GM18502 (cell line): Measurements from ENCODE around the gene TTC3.
"Not testable (repeated sequence)": the region's sequence is repeated elsewhere in the genome, so short reads cannot be mapped to it uniquely, and the experiment has no call there.

Experiments used
- ATAC-seq: cut with Tn5 transposase; IDR thresholded peaks from one replicate; pipeline ENCODE4 v1.9.1; 2021; ENCODE audit warnings: mild to moderate bottlenecking; ENCODE audit not compliant: unreplicated experiment, poor library complexity

TTC3 gene

DNA sequence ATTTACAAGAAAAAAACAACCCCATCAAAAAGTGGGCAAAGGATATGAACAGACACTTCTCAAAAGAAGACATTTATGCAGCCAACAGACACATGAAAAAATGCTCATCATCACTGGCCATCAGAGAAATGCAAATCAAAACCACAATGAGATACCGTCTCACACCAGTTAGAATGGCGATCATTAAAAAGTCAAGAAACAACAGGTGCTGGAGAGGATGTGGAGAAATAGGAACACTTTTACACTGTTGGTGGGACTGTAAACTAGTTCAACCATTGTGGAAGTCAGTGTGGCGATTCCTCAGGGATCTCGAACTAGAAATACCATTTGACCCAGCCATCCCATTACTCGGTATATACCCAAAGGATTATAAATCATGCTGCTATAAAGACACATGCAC is 70.3 kb downstream of the TTC3 start:
- ATAC-seq = not testable (repeated sequence)

DNA sequence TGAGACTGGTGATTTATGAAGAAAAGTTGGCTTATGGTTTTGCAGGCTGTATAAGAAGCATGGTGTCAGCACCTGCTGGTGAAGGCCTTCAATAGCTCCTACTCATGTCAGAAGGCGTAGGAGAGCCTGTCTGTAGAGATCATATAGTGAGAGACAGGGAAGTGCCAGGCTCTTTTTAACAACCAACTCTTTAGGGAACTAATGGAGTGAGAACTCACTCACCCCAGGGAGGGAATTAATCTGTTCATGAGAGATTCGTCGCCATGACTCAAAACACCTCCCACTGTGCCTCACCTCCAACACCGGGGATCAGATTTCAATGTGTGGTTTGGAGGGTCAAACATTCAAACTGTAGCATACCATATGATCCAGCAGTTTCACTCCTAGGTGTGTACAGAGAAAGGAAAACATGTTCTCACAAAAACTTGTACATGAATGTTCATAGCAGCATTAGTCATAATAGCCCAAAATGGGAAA is 72.6 kb downstream of the TTC3 start:
- no peak for ATAC-seq

DNA sequence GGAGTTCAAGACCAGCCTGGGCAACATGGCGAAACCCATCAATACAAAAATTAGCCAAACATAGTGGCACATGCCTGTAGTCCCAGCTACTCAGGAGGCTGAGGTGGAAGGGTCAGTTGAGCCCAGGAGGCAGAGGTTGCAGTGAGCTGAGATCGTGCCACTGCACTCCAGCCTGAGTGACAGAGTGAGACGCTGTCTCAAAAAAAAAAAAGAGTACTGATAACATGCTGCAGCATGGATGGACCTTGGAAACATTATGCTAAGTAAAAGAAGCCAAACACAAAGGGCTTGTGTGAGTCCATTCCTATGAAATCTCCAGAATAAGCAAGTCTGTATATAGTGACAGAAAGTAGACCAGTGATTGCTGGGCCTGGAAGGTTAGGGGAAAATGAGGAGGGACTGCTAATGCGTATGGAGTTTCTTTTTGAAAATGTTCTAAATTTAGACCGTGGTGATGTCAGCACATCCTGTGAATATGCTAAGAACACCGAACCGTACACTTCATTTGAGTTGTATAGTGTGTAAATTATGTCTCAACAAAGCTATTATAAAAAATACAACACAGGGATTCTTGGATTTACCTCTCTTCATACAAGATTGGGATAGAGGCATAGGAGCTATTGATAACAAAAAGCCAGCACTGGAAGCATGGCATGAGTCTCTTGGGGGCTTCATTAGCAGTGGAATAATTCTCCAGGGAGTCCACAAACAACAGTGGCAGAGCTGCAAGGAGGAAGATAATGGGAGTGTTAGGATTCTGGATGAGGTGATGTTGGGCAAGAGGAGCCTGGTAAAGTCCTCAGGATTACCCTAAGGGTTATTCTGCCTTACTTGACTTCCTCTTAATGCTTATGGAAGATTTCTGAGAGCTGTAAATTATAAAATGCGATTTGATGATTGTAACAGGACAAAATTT is 73.5 kb downstream of the TTC3 start:
- ATAC-seq = no peak

DNA sequence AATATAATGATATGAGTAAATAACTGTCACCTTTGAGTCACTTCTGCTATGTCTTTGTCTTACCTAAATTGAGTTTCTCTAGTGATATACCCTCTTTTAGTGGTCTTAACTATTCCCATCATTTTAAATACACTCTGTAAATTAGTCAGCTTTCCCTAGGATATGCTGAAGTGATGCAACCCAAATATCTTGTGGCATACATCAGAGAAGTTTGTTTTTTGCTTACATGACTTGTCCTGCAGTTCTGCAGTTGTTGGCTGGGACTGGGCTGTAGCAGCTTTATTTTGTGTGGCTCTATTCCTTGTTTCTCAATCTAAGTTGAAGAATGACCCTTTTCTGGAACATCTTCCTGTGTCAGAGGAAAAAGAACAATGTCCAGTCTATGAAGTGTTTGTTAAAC is 76.4 kb downstream of the TTC3 start:
- ATAC-seq = no peak

DNA sequence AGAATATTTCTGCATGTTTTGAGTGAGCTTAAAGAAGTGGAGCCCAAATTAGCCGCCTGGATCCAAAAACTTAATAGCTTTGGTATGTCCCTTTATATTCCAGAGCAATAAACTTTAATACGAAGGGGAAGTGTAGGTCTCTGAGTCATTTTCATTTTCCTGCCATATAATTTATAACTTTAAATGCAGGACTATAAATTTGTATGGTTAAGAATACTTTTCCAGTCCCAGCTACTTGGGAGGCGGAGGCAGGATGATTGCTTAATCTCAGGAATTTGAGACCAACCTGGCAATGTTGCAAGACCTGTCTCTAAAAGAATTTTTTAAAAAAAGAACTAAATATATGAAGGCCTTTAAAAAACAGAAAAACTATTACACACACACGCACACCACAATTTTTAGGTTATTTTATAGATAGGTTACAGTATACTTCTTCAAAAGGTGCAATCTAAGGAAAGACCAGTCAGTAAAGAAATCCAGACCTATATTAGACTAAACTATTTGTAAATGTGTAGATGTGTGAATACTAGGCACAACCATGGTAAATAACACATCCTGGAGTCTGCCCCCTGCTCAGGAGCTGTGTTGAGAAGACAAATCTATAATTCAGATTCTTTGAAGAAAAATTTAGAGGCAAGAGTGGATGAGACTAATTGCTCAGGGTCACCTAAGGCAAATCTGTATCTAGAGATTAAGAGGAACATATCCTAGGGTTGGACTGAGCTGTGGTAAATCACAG is 80.3 kb downstream of the TTC3 start:
- ATAC-seq = no peak

DNA sequence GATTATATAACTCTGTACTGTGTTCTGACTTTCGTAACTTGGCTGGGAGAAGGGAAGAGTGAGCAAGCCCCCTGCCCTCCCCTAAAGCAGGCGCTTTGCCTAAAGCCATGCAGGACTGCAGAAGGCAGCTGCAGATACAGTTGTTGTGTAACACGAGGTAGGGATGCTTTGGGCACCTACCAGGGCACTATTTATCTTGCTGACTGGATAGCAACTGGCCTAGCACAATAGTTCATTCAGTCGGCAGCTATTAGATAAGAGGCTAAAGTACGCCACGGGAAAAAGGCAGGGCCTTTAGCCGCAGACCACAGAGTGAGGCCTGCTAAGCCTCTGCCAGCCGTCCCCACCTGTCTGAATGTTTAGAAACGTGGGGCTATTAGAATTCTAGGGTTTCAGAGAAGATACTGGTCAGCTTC is 80.9 kb downstream of the TTC3 start:
- ATAC-seq = no peak

DNA sequence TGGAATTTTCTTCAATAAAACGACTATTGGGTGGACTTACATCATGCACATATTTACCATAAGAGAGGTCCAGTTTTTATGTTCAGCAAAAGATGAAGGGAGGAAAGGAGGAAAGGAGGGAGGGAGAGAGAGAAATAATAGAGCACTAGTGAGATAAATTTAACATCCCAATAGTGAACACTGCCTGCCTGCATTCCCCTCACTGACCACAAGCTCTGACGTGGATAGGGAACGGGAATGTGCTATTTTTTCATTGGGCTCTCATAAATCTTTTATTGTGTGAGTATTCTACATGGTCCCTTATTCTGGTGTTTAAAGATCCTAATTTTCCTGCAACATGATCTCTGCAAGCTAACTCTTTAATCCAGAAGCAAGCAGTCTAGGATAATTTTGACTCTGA is 82.1 kb downstream of the TTC3 start:
- ATAC-seq = no peak

DNA sequence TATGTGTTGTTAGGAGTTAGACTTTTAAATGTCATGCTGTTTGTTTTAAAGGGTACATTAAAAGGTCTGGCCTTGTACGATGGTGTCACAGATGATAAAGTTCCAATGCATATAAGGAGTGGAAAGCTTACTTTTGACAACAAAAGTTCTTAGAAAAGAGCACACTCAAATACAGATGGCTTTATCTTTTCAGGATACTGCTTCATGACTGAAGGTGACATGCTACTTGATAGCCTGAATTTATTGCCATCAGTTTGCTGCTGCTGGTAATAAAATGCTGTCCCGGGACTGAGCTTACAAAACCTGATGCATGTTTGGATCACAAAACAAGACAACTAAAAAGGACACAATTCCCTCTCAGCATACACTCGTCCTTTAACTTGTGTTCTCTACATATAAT is 84.9 kb downstream of the TTC3 start:
- ATAC-seq = no peak

DNA sequence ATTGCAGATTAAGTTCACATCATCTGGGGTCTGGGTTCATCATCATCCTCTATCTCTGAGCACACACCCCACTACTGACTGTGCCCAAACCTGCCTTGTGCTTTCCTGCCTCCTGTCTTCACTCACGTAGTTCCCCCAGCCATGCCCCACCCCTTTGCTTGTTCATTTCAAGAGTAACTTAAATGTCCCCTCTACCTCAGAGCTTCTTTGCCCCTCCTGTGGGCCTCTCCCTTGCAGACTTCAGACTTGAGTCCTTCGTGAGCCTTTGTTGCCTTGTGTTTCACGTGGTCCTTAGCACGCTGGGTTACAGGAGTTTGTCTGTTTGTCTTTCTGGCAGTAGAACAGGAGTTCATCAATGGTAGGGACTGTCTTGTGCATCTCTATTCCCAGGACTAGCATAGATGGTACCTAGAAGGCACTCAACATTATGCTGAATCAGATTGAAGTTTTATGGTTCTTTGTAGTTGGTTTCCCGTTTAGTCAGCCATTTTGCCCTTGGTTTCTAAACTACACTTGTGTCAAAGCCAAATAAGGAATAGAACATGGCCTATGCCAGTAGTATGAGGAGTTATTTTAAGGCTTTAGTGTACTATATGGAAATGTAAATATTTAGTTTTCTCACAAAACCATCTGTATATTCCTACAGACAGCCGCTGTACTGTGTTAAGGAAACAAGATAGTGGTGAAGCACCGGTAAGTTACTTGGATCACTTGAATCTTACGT is 86.2 kb downstream of the TTC3 start:
- ATAC-seq = peak; percentile 63

DNA sequence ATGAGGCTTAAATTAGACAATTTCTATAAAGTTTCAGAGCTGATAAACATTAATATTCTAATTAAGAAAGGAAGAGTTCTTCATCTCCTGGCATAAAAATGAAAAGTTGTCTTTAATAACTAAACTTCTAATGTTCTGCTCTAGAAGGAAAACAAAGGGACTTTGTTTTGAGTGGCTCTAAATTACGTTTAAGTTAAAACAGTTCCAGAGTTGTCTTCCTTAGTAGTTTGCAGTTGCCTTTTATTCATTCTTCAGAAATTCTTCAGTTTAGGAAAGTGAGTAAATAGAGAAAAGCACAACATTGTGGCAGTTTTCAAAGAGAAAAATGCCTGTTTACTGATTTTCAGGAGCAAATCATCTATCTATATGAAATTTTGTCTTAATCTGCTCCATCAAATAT is 86.9 kb downstream of the TTC3 start:
- no peak for ATAC-seq

DNA sequence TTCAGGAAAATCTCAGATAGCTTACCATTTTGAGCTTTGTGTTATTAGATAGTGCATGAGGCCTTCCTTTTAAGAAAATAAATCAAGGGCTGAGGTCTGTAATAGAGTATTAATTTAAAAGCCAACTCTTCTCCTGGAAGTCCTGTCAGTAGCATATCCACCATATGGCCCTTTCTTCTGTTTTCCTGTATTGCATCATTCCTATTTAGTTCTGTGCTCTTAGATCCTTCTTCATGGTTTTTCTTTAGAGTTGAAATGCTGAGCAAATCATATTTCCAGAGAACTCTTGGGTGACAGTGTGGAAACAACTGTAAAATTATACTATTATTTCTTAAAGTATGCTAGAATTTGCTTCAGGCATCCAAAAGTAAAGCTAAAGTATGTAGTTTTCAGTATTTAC is 91.7 kb downstream of the TTC3 start:
- no peak for ATAC-seq

DNA sequence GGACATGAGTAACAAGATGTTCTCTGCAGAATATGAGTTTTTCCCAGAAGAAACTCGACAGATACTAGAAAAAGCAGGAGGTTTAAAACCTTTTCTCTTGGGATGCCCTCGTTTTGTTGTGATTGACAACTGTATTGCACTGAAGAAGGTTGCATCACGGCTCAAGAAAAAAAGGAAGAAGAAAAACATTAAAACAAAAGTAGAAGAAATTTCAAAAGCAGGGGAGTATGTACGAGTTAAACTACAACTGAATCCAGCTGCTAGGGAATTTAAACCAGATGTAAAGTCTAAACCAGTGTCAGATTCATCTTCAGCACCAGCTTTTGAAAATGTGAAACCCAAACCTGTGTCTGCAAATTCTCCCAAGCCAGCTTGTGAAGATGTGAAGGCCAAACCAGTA is 92.5 kb downstream of the TTC3 start:
- no peak for ATAC-seq

DNA sequence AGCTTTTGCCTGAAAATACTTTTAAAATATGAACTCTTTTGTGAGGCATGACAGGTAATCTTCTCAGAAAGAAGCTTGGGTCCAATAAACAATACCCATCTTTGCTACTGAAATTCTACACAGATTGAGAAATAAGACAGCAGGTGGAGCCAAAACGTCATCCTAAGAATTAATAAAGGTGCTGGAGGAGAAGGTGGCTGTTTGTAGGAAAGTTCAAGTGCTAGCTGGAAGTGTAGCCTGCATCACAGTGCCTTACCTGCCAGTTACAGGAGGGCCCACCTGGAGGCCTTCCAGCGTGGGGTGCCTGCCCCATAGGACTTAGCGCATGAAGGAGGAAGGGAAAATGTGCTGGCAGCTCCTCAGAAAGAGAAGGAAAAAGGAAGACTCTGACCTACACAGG is 93.7 kb downstream of the TTC3 start:
- ATAC-seq = no peak

DNA sequence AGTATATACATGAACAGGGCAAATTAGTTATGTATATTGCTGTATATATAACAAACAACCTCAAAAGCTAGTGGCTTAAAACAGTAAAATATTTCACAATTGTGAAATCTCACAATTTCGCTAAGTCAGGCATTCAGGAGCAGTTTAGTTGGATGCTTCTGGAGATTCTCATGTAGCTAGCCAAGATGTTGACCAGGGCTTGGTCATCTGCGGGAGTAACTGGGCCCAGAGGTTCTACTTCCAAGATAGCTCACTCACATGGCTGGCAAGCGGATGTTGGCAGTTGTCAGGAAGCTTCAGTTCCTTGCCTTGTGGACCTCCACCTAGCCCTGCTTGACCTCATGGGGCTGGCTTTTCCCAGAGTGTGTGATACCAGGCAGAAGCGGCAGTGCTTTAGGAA is 95.6 kb downstream of the TTC3 start:
- ATAC-seq = no peak

DNA sequence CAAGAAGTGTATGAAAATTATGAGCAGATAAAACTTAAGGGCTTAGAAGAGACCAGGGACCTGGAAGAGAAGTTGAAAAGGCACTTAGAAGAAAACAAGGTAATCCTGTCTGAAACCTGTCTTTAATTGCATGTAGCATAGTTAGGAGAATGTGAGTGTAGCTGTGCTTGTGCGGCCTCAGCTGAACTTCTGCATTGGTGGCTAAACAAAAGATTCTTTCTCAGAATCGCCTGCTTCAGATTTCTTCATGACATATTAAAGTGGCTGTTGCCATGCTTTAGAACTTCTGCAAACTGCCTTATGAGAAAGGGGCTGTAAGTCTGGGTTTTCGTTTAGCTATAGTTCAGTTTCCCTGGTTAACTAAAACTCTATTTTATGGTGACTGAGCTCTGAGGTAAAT is 99.6 kb downstream of the TTC3 start:
- no peak for ATAC-seq

DNA sequence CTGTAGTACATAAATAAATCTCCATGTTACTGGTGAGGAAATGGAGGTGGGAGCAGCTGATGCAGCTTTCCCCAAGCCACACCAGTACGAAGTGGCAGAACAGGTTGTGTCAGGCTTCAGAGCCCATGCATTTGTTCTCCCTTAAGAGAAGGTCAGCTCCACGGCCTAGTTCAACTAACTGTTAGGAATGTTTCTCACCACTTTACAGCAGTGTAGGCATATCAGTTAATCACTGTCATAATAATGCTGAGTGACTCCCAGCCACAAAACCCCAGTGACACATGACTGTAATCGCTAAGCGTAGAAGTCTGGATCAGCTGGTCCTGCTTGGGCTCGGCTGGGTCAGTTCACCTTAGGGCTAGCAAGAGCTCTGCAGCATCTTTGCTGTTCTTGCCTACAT is 103.7 kb downstream of the TTC3 start:
- ATAC-seq = no peak

DNA sequence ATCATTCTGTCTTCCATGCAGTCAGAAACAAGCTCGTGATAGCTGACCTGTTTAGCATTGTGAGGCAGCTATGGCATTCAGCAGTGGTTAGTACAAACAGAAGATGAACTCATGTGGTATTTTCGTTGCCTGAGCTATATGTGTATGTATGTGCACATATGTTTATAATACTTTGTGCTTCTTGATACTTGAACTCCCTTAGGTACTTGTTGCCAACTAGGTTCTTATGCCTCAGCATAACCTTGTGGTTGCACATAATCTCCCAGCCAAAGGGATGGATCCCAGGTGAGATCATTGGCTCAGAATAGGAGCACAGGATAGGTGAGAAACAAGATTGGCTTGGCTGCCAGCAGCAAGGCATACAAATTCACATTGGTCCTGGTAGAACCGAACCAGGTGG is 108.0 kb downstream of the TTC3 start:
- no peak for ATAC-seq

DNA sequence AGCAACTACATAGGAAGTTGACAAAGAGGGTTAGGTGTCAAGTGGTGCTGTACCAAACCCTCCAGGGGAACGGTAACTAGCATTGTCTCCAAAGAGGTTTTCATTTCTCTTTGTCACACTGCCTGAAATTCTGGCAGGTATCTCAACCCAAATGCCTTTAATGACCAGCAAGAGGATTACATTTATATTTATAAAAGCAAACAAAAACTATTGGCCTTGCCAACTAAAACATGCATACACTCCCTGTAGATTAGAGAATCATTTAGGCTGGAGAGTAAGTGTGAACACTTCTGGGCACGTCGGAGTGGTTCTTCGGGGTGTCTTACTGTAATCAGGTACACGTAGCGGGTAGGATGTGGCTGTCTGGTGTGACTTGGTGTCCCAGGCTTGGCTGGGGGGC is 109.2 kb downstream of the TTC3 start:
- ATAC-seq = no peak

DNA sequence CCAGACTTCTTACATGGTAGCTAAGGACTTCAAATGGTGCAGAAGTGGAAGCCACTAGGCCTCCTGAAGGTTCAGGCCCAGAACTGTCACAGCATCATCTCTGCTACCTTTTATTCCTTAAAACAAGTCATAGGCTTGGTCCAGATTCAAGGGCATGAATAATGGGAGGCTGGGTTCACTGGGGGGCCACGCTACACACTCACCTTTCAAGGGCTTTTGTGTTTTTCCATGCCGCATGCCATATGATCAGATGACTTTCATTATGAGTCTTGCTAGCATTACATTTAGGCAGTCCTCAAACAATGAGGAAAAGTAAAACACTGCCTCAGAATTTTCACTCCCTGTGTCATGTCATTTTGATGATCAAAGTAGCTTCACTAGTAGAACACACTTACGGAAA is 110.7 kb downstream of the TTC3 start:
- no peak for ATAC-seq

DNA sequence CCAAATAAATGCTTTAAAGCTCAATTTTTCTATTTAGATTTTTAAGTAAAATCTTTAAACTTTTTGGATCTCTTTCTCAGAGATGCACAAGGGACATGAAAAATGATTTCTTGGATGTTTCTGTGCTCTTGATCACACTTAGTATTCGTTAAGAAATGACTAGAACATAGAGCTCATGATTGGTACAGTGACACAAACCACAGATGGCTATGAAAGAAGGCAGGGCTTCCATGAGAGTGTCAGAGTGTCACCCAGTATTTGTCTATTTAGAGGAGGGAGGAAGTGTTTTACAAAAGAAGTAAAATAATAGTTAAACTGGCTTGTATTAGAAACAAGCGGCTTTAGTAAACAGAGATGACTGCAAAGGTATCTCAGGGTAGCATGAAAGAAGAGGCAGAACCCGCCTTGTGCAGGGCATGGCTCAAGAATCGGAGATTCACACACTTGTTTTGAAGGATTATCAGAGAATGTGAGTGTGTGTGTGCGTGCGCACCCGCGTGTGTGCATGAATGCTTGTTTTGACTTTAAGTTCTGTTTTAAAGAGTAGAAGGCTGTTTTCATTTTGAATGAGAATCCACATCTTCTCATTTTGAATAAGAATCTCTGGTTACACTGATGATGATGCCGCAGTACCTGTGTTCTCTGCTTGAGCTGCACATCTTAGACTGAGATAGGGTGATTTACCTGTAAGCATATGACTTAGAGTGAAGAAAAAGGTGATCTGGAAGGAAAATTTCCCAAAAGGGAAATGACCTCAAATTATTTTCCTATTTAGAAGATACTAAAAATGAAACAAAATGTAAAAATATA is 111.9 kb downstream of the TTC3 start:
- no peak for ATAC-seq
